Erythroblast (primary cell): ENCODE data around the gene WSCD2.

Source experiments
- DNase-seq, 2 experiments: peaks; one replicate each; lab custom pipeline; 2025; lab: John Stamatoyannopoulos, UW
- GATA1 ChIP-seq: IDR thresholded peaks from 2 replicates; pipeline ENCODE4 v1.6.1; 2011; ENCODE audit warnings: low read depth, mild to moderate bottlenecking, control low read depth, low read length, moderate library complexity
- POLR2A ChIP-seq: IDR thresholded peaks from 2 replicates; pipeline ENCODE4 v1.6.1; 2011; ENCODE audit warnings: mild to moderate bottlenecking, low read length

WSCD2 gene

GRCh38 chr12:108146035-108146893 is 17.2 kb downstream of the WSCD2 start:
- TF ChIP-seq POLR2A, result no peak
- no peak for TF ChIP-seq GATA1
- DNase-seq, result no peak

DNA sequence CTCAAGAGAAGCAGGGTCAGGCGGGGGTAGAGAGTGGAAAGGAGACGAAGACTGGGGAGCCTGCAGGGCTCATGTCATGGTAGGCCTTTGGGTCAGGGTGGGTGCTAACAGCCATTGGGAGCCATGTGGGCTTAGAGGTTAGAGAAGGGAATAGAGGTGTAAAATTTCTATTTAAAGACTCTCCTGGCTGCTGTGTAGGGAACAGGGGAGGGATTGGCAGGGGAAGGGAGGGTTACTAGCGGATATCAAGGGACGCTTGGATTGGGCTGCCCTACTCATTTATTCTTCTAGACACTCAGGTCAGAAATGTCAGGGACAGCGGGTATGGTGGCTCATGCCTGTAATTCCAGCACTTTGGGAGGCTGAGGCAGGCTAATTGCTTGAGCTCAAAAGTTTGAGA is 18.2 kb downstream of the WSCD2 start:
- DNase-seq, result no peak
- TF ChIP-seq POLR2A (no peak), GATA1 (no peak)

DNA sequence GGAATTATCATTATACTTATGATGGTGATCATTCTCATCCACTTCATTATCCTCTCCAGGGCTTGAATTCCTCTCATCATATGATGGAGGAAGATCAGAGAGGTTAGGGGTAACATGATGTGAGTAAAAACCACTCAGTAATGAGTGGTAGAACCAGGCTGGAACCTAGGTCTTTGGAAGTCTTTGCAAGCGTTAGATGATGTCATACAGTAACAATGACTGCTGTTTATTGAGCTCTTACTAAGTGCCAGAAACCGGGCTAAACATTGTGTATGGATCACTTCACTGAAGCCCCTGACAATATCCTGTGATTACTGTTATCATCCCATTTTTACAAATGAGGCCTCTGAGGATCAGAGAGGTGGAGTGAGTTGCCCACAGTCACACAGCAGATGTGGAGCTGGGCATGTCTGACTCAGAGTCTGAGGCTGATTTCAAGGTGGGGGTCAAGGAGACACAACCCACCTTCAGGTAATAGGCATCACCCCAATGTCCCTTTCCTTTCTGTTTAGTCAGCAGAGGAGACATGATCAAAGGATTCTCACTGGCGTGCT is 19.5 kb downstream of the WSCD2 start:
- DNase-seq, result no peak
- TF ChIP-seq POLR2A (no peak), GATA1 (no peak)

- no peak for DNase-seq
- TF ChIP-seq POLR2A, result no peak
- no peak for TF ChIP-seq GATA1
Measured at GRCh38 chr12:108150436-108150835, 21.3 kb downstream of the WSCD2 start.

GRCh38 chr12:108151533-108152169 is 22.6 kb downstream of the WSCD2 start:
- no peak for DNase-seq
- TF ChIP-seq GATA1 (no peak), POLR2A (no peak)

- TF ChIP-seq GATA1 (no peak), POLR2A (no peak)
- no peak for DNase-seq
Measured at GRCh38 chr12:108152170-108152538, 23.1 kb downstream of the WSCD2 start.

- TF ChIP-seq POLR2A (no peak), GATA1 (no peak)
Measured at GRCh38 chr12:108156717-108157116, 27.6 kb downstream of the WSCD2 start.

DNA sequence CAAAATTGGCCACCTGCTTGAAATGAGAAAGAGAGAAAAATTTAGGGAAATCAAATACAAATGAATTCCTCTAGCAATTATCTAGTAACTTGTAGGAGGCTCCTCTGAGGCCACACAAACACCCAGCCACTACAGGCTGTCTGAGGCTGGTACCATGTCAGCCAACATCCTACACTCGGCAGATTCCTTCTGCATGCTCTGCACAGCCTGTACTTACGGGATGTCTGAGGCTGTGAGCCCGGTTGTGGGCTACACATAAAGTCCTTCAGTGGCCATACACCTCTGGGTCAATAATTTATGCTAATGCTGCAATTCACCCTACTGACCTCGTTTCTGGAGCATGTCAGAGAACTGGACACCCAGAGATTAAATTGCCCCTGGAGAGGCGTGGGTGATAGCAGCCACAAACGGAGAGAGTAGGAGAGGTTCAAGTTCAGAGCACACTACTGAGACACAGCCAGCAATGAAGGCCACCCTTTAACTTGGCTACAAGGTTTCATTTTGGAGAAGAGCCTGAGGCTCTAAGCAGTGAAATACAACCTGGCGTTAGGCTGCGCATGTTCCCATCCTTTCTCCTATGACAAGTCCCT is 28.9 kb downstream of the WSCD2 start:
- no peak for TF ChIP-seq POLR2A
- DNase-seq, result no peak

More at GRCh38 chr12:108156717-108157116, 27.6 kb downstream of the WSCD2 start:
- no peak for DNase-seq

DNA sequence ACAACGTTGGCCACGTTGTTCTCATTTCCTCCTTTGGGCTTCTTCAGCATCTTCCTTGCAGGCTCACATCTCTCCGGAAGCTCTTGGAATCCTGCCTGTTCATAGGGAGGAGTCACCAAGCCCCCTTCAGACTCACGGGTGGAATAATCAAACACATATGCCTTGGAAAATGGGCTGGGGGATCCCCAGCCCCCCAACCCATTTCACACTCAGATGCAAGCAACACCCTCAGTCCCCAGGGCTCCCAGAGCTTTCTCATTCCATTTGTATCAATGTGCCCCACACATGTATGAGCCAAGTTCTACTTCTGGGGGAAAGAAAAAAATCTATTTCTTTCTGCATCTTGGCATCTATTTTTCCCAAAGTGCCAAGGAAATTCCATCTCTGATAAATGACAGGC is 33.1 kb downstream of the WSCD2 start:
- DNase-seq, result no peak
- TF ChIP-seq GATA1 (no peak), POLR2A (no peak)

- no peak for DNase-seq
- TF ChIP-seq POLR2A (no peak), GATA1 (no peak)
Measured at GRCh38 chr12:108166505-108166904, 37.4 kb downstream of the WSCD2 start.

DNA sequence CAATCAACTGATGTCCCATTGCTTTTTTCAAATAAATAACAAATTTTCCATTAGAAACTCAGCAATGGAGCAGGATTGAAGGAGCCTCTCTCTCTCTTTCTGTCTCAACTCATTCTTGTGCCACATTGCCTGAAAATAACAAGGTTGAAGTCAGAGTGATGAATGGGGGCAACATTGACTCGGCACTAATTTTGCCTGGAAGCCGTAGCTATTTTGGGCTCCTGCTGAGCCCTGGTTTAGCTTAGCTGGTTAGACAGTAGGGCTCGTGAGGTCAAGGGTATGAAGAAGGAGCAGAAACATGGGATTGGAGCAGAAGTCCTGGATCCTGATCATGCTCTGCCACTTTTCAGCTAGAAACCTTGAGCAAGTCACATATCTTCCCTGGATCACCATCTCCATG is 38.9 kb downstream of the WSCD2 start:
- no peak for TF ChIP-seq POLR2A
- TF ChIP-seq GATA1, result no peak
- no peak for DNase-seq

- TF ChIP-seq POLR2A (no peak), GATA1 (no peak)
- no peak for DNase-seq
Measured at GRCh38 chr12:108169708-108170107, 40.6 kb downstream of the WSCD2 start.

DNA sequence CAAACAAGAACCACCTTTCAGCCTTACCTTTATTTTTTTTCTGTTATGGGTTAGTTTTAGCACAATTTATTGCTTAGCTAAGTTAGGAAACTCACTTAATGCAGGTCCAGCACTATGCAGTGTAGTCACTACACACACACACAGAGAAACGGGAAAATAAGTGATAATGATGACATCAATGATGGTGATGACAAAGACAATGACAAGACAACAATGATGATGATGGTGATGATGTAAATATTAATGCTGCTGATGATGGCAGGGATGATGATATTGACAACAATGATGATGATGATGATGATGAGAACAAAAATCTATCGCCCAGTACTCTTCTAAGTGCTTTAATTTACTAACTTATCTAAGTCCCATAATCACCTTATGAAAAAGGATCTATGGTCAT is 41.1 kb downstream of the WSCD2 start:
- no peak for TF ChIP-seq GATA1
- no peak for TF ChIP-seq POLR2A
- no peak for DNase-seq

DNA sequence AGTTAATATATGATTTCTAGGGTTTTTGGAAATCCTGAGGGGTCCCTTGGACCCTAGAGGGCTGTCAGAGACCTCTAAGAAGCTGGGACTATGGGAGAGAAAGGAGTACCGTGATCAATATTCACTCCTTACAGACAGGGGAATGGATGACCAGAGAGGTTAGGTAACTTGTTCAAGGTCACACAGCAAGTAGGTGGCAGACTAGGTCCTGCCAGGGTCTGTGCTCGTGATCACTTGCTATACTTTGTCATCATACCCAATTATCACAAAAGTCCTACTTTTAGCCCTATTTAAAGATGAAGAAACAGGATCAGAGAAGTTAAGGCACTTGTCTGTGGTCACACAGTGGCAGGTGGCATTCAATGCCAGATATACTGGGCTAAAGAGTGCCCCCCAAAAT is 42.9 kb downstream of the WSCD2 start:
- TF ChIP-seq POLR2A, result no peak
- no peak for TF ChIP-seq GATA1
- no peak for DNase-seq

- TF ChIP-seq GATA1 (no peak), POLR2A (no peak)
- no peak for DNase-seq
Measured at GRCh38 chr12:108173160-108173559, 44.1 kb downstream of the WSCD2 start.
